Panc1 (cell line): ENCODE measurements around the gene WDR27. TPM values are rescaled to one million over a fixed set of nuclear protein-coding genes. Genes with fewer than 3 reads are reported as not detected.

Source experiments
- ATAC-seq: fragments of 200-7000 bp; cut with Tn5 transposase; 2 replicates; pipeline ENCODE4 v1.9.1; 2020; ENCODE audit warnings: mild to moderate bottlenecking, moderate library complexity
- BruUV-seq: library from RNA; stranded (reverse); fragments of 400-500 nt; replicated peaks from 2 replicates; lab custom pipeline; 2021; lab: Mats Ljungman, UMichigan
- CTCF ChIA-PET: fragments of 300-600 bp; sonication (Branson Sonifier 250); formaldehyde crosslinking; loops from one replicate; lab custom pipeline; 2022; ENCODE audit warnings: antibody characterized with exemption; lab: Charles Lee
- POLR2A ChIA-PET: fragments of 300-600 bp; sonication (Branson Sonifier 250); formaldehyde crosslinking; loops from one replicate; lab custom pipeline; 2022; ENCODE audit warnings: antibody characterized with exemption; lab: Charles Lee
- DNase-seq: peaks from one replicate; pipeline ENCODE4 v3.0.0-alpha.2; 2010; ENCODE audit warnings: low read depth, low spot score
- H3K27ac ChIP-seq: 2 replicates; pipeline ENCODE4 v1.5.1; 2011; ENCODE audit warnings: mild to moderate bottlenecking, low read length, inconsistent platforms
- H3K27me3 ChIP-seq: fragments of 200-500 bp; sonication (Bioruptor generic); 2 replicates; pipeline ENCODE4 v1.6.0; 2014; ENCODE audit warnings: low read length, inconsistent platforms; ENCODE audit not compliant: control insufficient read depth, insufficient read depth
- H3K36me3 ChIP-seq: fragments of 200-500 bp; sonication (Bioruptor generic); 2 replicates; pipeline ENCODE4 v1.5.1; 2014; ENCODE audit warnings: inconsistent platforms, mild to moderate bottlenecking, low read length, moderate library complexity; ENCODE audit not compliant: control insufficient read depth, insufficient read depth
- H3K4me1 ChIP-seq: 2 replicates; pipeline ENCODE4 v1.5.1; 2011; ENCODE audit warnings: inconsistent platforms, mild to moderate bottlenecking, low read length, moderate library complexity; ENCODE audit not compliant: control insufficient read depth, insufficient read depth
- H3K4me3 ChIP-seq, 2 experiments: 2 replicates each; pipeline ENCODE4 v1.5.1; 2011 to 2012; ENCODE audit warnings: low read depth in 2 of 2, low read length in 2 of 2, mild to moderate bottlenecking in 2 of 2, inconsistent platforms in 1 of 2, moderate library complexity in 1 of 2
- H3K9me3 ChIP-seq: fragments of 200-500 bp; sonication (Bioruptor generic); 2 replicates; pipeline ENCODE4 v1.5.1; 2014; ENCODE audit warnings: low read depth, mild to moderate bottlenecking, inconsistent platforms, low read length, moderate library complexity; ENCODE audit not compliant: control insufficient read depth, insufficient read depth
- CTCF ChIP-seq: fragments of 450-650 bp; IDR thresholded peaks from 2 replicates; pipeline ENCODE4 v1.5.1; 2017; ENCODE audit warnings: mild to moderate bottlenecking
- POLR2AphosphoS5 ChIP-seq: IDR thresholded peaks from 2 replicates; pipeline ENCODE4 v1.6.1; 2012; ENCODE audit warnings: mild to moderate bottlenecking, low read depth, low read length, moderate library complexity
- REST ChIP-seq, 2 experiments: IDR thresholded peaks; 2 replicates each; pipeline ENCODE4 v1.6.1; 2011 to 2012; ENCODE audit warnings: low read depth in 2 of 2, control low read depth in 1 of 2, low read length in 1 of 2, mild to moderate bottlenecking in 1 of 2, moderate library complexity in 1 of 2; ENCODE audit not compliant: insufficient read depth in 1 of 2
- SIN3A ChIP-seq: IDR thresholded peaks from 2 replicates; pipeline ENCODE4 v1.6.1; 2012; ENCODE audit warnings: low read depth, mild to moderate bottlenecking, low read length, moderate library complexity, borderline replicate concordance; ENCODE audit not compliant: insufficient read depth
- TCF7L2 ChIP-seq: IDR thresholded peaks from 2 replicates; pipeline ENCODE4 v1.6.1; 2011; ENCODE audit warnings: mild to moderate bottlenecking, low read depth, low read length, inconsistent platforms
- in situ Hi-C: cut with HindIII; loops from 2 replicates; pipeline ENCODE4 v1.10.0; 2016; ENCODE audit warnings: low sequenced_read_pairs, low pct_unique_long_range_greater_than_20kb
- intact Hi-C: fragments of 100-400 bp; cut with micrococcal nuclease; formaldehyde crosslinking; loops from one replicate; pipeline ENCODE4 v1.10.0; 2022; ENCODE audit not compliant: unreplicated experiment
- total RNA-seq: library from RNA; stranded (reverse); gene quantifications from one replicate; pipeline ENCODE4 v1.2.1, GENCODE V29; 2021; ENCODE audit not compliant: unreplicated experiment

The WDR27 gene
- total RNA-seq, 1 experiment from 2014 or later = 56.3 TPM

GRCh38 chr6:169500688-169501087, 201.1 kb downstream of the WDR27 start:
- BruUV-seq = no TSS peak

GRCh38 chr6:169499848-169500247, 202.0 kb downstream of the WDR27 start:
- H3K4me3 ChIP-seq = no peak overlapping the region
- POLR2A ChIA-PET = no interaction called here
- no peaks in the 10 kb centered on the region for H3K36me3 ChIP-seq
- ATAC-seq = peak; percentile 51
- no peak for TF ChIP-seq REST (IDR thresholded peaks at IDR 0.05; ENCODE audit: insufficient read depth in 1 of 2, low read depth in 2 of 2, low read length in 1 of 2)
- no peak for TF ChIP-seq CTCF
- TF ChIP-seq POLR2AphosphoS5 = no peak
- TF ChIP-seq TCF7L2 = no peak
- TF ChIP-seq SIN3A = no peak
- in situ Hi-C loops = no loop called here
- no peak for DNase-seq
- no peaks in the 10 kb centered on the region for H3K27me3 ChIP-seq
- H3K4me1 ChIP-seq = no peaks in the 10 kb centered on the region
- CTCF ChIA-PET = no interaction called here
- no peak overlapping the region for H3K27ac ChIP-seq
- intact Hi-C loops = no loop called here
- BruUV-seq = no TSS peak
- H3K9me3 ChIP-seq = no peaks in the 10 kb centered on the region

More at GRCh38 chr6:169500688-169501087, 201.1 kb downstream of the WDR27 start:
- ATAC-seq = 0 out of 2 replicates have a peak, but pooled peaks have one; percentile 39
- no peak for TF ChIP-seq TCF7L2
- no peak for TF ChIP-seq POLR2AphosphoS5
- no peak for TF ChIP-seq REST (IDR thresholded peaks at IDR 0.05; ENCODE audit: insufficient read depth in 1 of 2, low read depth in 2 of 2, low read length in 1 of 2)
- no peak for TF ChIP-seq CTCF
- TF ChIP-seq SIN3A = no peak
- Histone ChIP-seq H3K4me3 (no peak overlapping the region), H3K4me1 (no peaks in the 10 kb centered on the region), H3K9me3 (no peaks in the 10 kb centered on the region), H3K27me3 (no peaks in the 10 kb centered on the region), H3K36me3 (no peaks in the 10 kb centered on the region), H3K27ac (no peak overlapping the region)
- in situ Hi-C loops = no loop called here
- ChIA-PET CTCF (no interaction called here), POLR2A (no interaction called here)
- DNase-seq = no peak
- intact Hi-C loops = no loop called here
